Lung (tissue), 12 donors: ENCODE measurements around the gene EXOC6. TPM values are rescaled to one million over a fixed set of nuclear protein-coding genes. Genes with fewer than 3 reads are reported as not detected.

Source experiments
- ATAC-seq: fragments of 200-7000 bp; cut with Tn5 transposase; one replicate; pipeline ENCODE4 v1.9.1; 2020; ENCODE audit warnings: moderate number of reproducible peaks; ENCODE audit not compliant: insufficient read depth, low FRiP score
- DNase-seq, 3 donors: peaks; one replicate each; pipeline ENCODE4 v3.0.0-alpha.2; 2013 to 2017
- H3K27ac ChIP-seq, 2 donors: one replicate each; pipeline ENCODE4 v1.5.1; 2013; ENCODE audit warnings: mild to moderate bottlenecking in 2 of 2, moderate library complexity in 2 of 2, control low read depth in 1 of 2, inconsistent platforms in 1 of 2, low read depth in 1 of 2, low read length in 1 of 2
- H3K27me3 ChIP-seq, 3 donors: one replicate each; pipeline ENCODE4 v1.5.1; 2013; ENCODE audit warnings: low read length in 2 of 3; ENCODE audit not compliant: control insufficient read depth in 3 of 3, insufficient read depth in 3 of 3
- H3K36me3 ChIP-seq, 4 donors: one replicate each; pipeline ENCODE4 v1.5.1; 2013; ENCODE audit warnings: low read length in 4 of 4, mild to moderate bottlenecking in 1 of 4, moderate library complexity in 1 of 4; ENCODE audit not compliant: control insufficient read depth in 4 of 4, insufficient read depth in 4 of 4
- H3K4me1 ChIP-seq, 5 donors: one replicate each; pipeline ENCODE4 v1.5.1; 2013; ENCODE audit warnings: low read length in 5 of 5, mild to moderate bottlenecking in 2 of 5, moderate library complexity in 1 of 5; ENCODE audit not compliant: control insufficient read depth in 5 of 5, insufficient read depth in 5 of 5
- H3K4me3 ChIP-seq: one replicate; pipeline ENCODE4 v1.5.1; 2013; ENCODE audit warnings: mild to moderate bottlenecking, control low read depth, moderate library complexity
- H3K9ac ChIP-seq, 2 donors: one replicate each; pipeline ENCODE4 v1.5.1; 2013; ENCODE audit warnings: low read length in 2 of 2, control low read depth in 1 of 2; ENCODE audit not compliant: insufficient read depth in 1 of 2
- H3K9me3 ChIP-seq, 4 donors: one replicate each; pipeline ENCODE4 v1.5.1; 2013; ENCODE audit warnings: low read length in 3 of 4, mild to moderate bottlenecking in 1 of 4, moderate library complexity in 1 of 4; ENCODE audit not compliant: control insufficient read depth in 4 of 4, insufficient read depth in 3 of 4
- WGBS, 2 donors: extraction: QIAGEN DNeasy Blood & Tissue Kit; methylation state at CpG; one replicate each; pipeline ENCODE4 v1.1.7; 2013; 5-methylcytosine and 5-hydroxymethylcytosine counted together
- polyA plus RNA-seq, 2 donors: library from polyadenylated mRNA; stranded (reverse); fragments of 200-250 nt; gene quantifications; one replicate each; pipeline ENCODE4 v1.2.1, GENCODE V29; 2013
- total RNA-seq, 2 donors: library from RNA; depleted of rRNA in 1 of 2; stranded (reverse); fragments of >200 nt in 1 of 2; gene quantifications; one replicate each; pipeline ENCODE4 v1.2.1, GENCODE V29; 2014 to 2021
- TF ChIP-seq, protein P1 (sequence below): IDR thresholded peaks from 2 replicates; pipeline ENCODE4 v1.5.1; 2012; ENCODE audit warnings: mild to moderate bottlenecking; ENCODE audit errors: control extremely low read depth, extremely low read depth
- donor health status: control.
- donor health status: control.
- donor health status: Bipolar disorder and iron deficiency.
- donor health status: healthy.
- donor health status: DM: yes; HTN: yes; CAD: no.

The EXOC6 gene
- total and polyA plus RNA-seq, 4 donors, result 8.6 to 40.1 (median 11.9) TPM

DNA sequence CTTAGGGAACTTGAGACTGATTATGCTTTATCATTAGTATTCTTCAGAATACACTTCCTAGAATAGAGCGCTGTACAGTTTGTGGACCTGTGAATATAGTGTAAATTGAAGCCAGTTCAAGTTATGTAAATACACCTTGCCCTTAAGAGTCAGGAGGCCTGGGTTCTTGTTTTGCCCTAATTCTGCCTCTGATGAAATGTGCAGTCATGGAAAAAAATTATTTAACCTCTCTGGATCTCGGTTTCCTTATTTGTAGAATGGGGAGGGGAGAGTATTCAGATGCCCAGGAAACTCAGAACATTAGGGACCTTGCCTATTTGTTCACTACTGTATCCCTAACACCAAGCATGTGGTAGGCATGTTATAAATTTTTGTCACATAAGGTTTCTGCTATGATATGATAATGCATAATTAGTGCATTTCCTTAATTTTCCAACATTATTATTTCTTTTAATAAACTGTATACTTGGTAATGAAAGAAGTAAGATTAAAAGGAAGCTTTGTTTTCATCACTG, 1.3 kb downstream of the EXOC6 start:
- ATAC-seq (no peak), DNase-seq (no peak)
- no peaks in the 10 kb centered on the region for H3K9me3 ChIP-seq
- no peaks in the 10 kb centered on the region for H3K36me3 ChIP-seq
- H3K27me3 ChIP-seq, result no peaks in the 10 kb centered on the region
- H3K4me3 ChIP-seq, result no peak overlapping the region
- TF ChIP-seq, protein P1, sequence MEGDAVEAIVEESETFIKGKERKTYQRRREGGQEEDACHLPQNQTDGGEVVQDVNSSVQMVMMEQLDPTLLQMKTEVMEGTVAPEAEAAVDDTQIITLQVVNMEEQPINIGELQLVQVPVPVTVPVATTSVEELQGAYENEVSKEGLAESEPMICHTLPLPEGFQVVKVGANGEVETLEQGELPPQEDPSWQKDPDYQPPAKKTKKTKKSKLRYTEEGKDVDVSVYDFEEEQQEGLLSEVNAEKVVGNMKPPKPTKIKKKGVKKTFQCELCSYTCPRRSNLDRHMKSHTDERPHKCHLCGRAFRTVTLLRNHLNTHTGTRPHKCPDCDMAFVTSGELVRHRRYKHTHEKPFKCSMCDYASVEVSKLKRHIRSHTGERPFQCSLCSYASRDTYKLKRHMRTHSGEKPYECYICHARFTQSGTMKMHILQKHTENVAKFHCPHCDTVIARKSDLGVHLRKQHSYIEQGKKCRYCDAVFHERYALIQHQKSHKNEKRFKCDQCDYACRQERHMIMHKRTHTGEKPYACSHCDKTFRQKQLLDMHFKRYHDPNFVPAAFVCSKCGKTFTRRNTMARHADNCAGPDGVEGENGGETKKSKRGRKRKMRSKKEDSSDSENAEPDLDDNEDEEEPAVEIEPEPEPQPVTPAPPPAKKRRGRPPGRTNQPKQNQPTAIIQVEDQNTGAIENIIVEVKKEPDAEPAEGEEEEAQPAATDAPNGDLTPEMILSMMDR, result no peak
- no peak overlapping the region for H3K27ac ChIP-seq
- peaks cover 2 to 9% (median 4%) of the 10 kb centered on the region in 5 donors for H3K4me1 ChIP-seq
- H3K9ac ChIP-seq, result no peak overlapping the region
- 23 to 38% methylated on average over 2 of the region's 2 CpGs for WGBS, 2 donors

GRCh38 chr10:92850185-92850584, 1.9 kb downstream of the EXOC6 start:
- TF ChIP-seq, protein P1, result no peak
- Histone ChIP-seq H3K27me3 (no peaks in the 10 kb centered on the region), H3K36me3 (no peaks in the 10 kb centered on the region), H3K27ac (no peak overlapping the region), H3K9ac (no peak overlapping the region), H3K4me3 (no peak overlapping the region), H3K4me1 (peaks cover 2 to 9% (median 6%) of the 10 kb centered on the region in 5 donors), H3K9me3 (no peaks in the 10 kb centered on the region)
- DNase-seq, result no peak
- WGBS, 2 donors, result 75 to 76% methylated on average over 2 of the region's 2 CpGs
- ATAC-seq, result no peak

- Histone ChIP-seq H3K4me3 (no peak overlapping the region), H3K27ac (no peak overlapping the region), H3K27me3 (no peaks in the 10 kb centered on the region), H3K36me3 (no peaks in the 10 kb centered on the region), H3K4me1 (peaks cover 2 to 9% (median 6%) of the 10 kb centered on the region in 5 donors), H3K9ac (no peak overlapping the region), H3K9me3 (no peaks in the 10 kb centered on the region)
- ATAC-seq (no peak), DNase-seq (no peak)
- TF ChIP-seq, protein P1, result no peak
- 99 to 100% methylated on average over 4 of the region's 4 CpGs for WGBS, 2 donors
Measured at GRCh38 chr10:92851003-92851402, 2.7 kb downstream of the EXOC6 start.

GRCh38 chr10:92855560-92855959, 7.2 kb downstream of the EXOC6 start:
- H3K9me3 ChIP-seq, result peaks cover 0 to 13% (median 1%) of the 10 kb centered on the region in 4 donors
- H3K27ac ChIP-seq, result no peak overlapping the region
- WGBS, 2 donors, result 97 to 98% methylated on average over 3 of the region's 3 CpGs
- ATAC-seq (no peak), DNase-seq (no peak)
- H3K36me3 ChIP-seq, result no peaks in the 10 kb centered on the region
- peaks cover 0 to 1% (median 0%) of the 10 kb centered on the region in 5 donors for H3K4me1 ChIP-seq
- TF ChIP-seq, protein P1, result no peak
- no peak overlapping the region for H3K4me3 ChIP-seq
- H3K27me3 ChIP-seq, result no peaks in the 10 kb centered on the region
- no peak overlapping the region for H3K9ac ChIP-seq
